KOPT-K1 (cell line): ENCODE results near the gene C19orf25.

ENCODE experiments used
- H3K27ac ChIP-seq: fragments of 200-600 bp; sonication (generic); 2 replicates; pipeline ENCODE4 v1.5.1; 2016; ENCODE audit warnings: antibody characterized with exemption, mild to moderate bottlenecking, low read depth, low read length; ENCODE audit not compliant: poor library complexity, severe bottlenecking
- H3K36me3 ChIP-seq: fragments of 200-600 bp; sonication (generic); 2 replicates; pipeline ENCODE4 v1.5.1; 2017; ENCODE audit warnings: antibody characterized with exemption, mild to moderate bottlenecking, low read length, moderate library complexity; ENCODE audit not compliant: insufficient read depth
- H3K9me3 ChIP-seq: fragments of 200-600 bp; sonication (generic); 2 replicates; pipeline ENCODE4 v1.5.1; 2017; ENCODE audit warnings: antibody characterized with exemption, low read length, mild to moderate bottlenecking; ENCODE audit not compliant: insufficient read depth, poor library complexity, severe bottlenecking

The C19orf25 gene

GRCh38 chr19:1518471-1518870 lies 39.5 kb upstream of the C19orf25 start:
- Histone ChIP-seq H3K9me3 (no peaks in the 10 kb centered on the region), H3K27ac (no peak overlapping the region)

DNA sequence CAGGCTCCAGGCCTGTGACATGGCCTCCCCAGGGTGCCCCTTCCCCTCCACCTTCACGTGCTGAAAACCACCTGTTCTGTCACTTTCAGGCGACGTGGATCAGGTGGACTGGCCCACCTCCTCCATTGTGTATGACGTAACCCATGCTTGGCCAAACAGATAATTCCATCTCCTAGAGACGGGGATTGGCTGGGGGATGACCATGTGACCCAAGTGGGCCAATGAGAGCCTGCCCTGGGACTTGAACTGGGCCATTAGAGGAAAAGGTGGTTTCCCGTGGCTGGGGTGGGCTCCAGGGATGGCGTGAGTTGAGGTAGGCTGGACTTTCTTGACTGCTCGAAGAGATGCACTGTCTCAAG lies 37.4 kb upstream of the C19orf25 start:
- no peaks in the 10 kb centered on the region for H3K9me3 ChIP-seq
- no peak overlapping the region for H3K27ac ChIP-seq
- H3K36me3 ChIP-seq: no peaks in the 10 kb centered on the region

More at GRCh38 chr19:1518471-1518870, 39.5 kb upstream of the C19orf25 start:
- H3K36me3 ChIP-seq: no peaks in the 10 kb centered on the region

GRCh38 chr19:1514986-1515721 lies 36.1 kb upstream of the C19orf25 start:
- no peaks in the 10 kb centered on the region for H3K9me3 ChIP-seq
- no peaks in the 10 kb centered on the region for H3K36me3 ChIP-seq
- no peak overlapping the region for H3K27ac ChIP-seq

- Histone ChIP-seq H3K36me3 (no peaks in the 10 kb centered on the region), H3K9me3 (no peaks in the 10 kb centered on the region), H3K27ac (no peak overlapping the region)
These were observed 35.3 kb upstream of the C19orf25 start for GRCh38 chr19:1514295-1514661.

- Histone ChIP-seq H3K36me3 (no peaks in the 10 kb centered on the region), H3K27ac (no peak overlapping the region)
These were observed 34.7 kb upstream of the C19orf25 start for GRCh38 chr19:1513499-1514294.

DNA sequence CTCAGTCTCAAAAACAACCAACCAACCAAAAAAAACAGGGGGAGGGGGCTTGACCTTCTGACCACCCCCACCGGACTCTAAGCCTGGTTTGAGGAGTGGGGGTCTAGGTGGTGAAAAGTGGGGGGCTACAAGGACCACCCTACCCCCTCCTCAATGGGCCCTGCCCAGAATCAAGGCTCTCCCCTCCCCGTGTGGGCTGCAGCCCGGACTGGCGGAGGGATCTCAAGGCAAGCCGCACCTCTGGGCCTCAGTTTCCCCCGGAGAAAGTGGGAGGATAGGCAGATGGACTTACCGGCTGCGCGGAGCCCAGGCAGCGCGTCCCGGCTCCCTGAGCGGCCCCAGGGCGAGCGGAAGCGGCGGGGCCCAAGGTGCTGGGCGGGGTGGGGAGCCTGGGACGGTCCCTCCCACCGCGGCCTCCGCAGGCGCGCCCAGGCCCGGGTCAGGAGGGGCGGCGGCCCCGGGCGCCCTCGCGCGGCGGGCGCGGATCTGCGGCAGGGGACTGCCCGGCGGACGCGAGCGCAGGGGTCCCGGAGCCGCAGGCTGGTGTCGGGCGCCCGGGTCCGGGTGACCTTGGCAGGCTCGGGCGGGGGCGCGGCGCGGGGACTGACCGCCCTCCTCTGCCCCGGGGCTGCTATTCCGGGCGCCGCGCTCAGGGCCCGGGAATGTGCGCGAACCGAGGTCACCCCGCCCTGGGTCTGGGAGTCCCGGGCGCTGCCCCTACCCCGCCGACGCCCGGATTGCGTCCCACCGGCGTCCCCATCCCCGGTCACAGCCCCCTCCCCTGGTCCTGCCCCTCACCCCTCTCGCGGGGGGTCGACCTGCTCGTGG lies 33.9 kb upstream of the C19orf25 start, which contains the start of gene ADAMTSL5:
ADAMTSL5 (minus strand) TSS at position 349 of the 828 bp plus-strand sequence. CDS start 2,076 bp downstream, outside the sequence.
- no peaks in the 10 kb centered on the region for H3K36me3 ChIP-seq
- no peak within 1 kb of the TSS for H3K27ac ChIP-seq
- H3K9me3 ChIP-seq: no peaks in the 10 kb centered on the region

More at GRCh38 chr19:1513499-1514294, 34.7 kb upstream of the C19orf25 start:
- no peaks in the 10 kb centered on the region for H3K9me3 ChIP-seq

DNA sequence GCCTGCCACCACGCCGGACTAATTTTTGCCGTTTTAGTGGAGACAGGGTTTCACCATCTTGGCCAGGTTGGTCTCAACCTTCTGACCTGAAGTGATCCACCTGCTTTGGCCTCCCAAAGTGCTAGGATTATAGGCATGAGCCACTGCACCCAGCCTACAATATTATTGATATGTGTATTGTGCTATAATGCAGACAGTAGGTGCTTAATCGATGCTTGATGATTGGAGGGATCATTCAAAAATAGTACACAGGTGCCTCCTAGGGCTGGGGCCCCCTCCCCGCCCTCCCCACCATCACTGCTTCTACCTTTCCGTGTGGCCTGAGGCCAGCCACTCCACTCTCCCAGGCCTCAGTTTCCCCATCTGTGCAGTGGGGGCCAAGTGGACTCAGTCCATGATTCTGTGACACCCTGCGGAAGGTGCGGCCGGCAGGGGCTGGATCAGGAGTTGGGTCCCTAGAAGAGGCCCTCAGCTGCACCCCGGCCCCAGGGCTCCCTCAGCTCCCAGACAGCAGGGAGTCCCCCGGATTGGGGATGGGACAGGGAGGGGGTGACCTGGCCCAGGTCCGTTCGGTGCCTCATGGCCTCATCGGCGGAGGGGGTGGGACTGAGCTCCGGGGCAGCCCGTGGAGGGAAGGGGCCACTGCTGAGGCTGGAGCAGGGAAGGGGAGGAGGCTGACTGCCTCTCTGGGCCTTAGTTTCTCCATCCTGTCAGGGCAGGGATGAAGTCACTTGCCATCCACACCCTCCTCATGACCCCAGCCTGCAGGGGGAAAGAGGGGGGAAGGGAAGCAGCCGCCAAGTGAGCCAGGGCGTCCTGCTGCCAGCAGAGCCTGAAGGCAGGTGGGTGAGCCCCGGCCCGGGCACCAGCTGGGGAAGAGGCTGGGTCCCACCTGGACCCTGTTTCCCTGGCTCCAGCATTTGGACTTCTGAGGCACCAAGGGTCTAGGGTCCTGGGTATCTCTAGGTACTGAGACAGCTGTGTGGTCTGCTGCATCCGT lies 32.6 kb upstream of the C19orf25 start:
- no peaks in the 10 kb centered on the region for H3K9me3 ChIP-seq
- no peak overlapping the region for H3K27ac ChIP-seq
- no peaks in the 10 kb centered on the region for H3K36me3 ChIP-seq

- no peaks in the 10 kb centered on the region for H3K36me3 ChIP-seq
- no peak overlapping the region for H3K27ac ChIP-seq
- no peaks in the 10 kb centered on the region for H3K9me3 ChIP-seq
These were observed 31.8 kb upstream of the C19orf25 start for GRCh38 chr19:1510807-1511206.

DNA sequence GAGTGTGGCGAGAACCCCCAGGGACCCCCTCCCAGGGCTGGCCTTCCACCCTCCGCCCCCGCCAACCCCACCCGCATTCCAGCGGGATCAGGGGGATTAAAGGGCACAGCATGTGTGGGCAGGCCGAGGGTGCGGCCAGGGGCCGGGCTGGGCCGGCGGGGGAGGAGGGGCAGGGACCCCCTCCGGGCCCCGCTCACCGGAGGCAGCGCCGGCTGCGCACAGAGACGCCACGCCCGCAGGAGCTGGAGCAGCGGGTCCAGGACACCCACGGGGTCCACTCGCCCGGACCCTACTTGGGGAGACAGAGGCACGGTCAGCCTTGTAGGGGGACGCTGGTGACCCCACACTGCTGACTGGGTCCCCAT lies 31.4 kb upstream of the C19orf25 start:
- H3K9me3 ChIP-seq: no peaks in the 10 kb centered on the region
- H3K27ac ChIP-seq: no peak overlapping the region
- H3K36me3 ChIP-seq: no peaks in the 10 kb centered on the region

DNA sequence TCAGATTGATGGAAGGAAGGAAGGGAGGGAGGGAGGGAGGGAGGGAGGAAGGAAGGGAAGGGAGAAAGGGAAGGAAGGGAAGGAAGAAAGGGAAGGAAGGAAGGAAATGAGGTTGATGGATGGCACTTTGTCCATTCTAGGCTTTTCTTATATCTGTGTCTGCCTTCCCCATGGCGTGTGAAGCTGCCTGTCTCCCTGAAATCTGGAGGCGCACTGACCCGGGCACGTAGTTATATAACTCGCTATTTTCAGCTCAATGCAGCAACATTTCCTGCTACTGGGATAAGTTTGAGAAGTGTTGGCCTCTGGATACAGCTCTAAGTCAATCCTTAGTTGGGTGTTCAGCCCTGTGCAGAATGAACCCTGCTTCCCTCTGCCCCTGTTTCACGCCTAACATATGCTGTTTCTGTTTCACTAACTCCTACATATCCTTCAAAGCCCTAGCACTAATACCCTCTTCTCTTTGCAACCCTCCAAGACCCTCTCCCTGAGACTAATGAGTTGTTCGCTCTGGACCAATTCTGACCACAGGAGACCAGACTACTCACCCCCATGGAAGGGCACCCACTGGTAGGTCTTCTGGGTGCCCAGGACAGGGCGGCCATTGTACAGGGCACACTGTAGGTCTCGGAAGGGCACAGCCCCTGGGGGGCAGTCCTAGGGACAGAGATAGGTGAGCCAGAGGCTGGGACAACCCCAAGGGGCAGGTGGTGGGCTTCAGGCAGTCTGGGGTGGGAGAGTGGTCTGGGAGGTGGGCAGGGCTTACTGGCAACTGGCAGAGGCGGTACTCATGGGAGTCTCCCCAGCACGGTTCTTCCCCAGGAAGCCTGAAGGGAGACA lies 30.8 kb upstream of the C19orf25 start:
- Histone ChIP-seq H3K36me3 (no peaks in the 10 kb centered on the region), H3K27ac (no peak overlapping the region), H3K9me3 (no peaks in the 10 kb centered on the region)

DNA sequence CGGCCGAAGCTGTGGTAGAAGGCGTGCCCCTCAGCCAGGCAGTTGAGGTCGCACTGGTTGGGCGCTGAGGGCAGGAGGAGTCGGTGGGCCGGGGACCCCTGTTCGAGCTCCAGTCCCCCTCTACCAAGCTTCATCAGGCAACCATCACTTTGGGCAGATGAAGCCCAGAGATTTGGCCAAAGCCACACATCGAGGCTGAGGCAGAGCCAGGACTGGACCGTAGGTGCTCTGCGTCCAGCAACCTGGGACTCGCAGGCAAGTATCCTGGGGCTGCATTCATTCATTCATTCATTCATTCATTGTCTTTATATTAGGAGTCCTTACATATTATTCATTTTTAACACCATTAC lies 29.5 kb upstream of the C19orf25 start:
- Histone ChIP-seq H3K36me3 (no peaks in the 10 kb centered on the region), H3K9me3 (no peaks in the 10 kb centered on the region), H3K27ac (no peak overlapping the region)

DNA sequence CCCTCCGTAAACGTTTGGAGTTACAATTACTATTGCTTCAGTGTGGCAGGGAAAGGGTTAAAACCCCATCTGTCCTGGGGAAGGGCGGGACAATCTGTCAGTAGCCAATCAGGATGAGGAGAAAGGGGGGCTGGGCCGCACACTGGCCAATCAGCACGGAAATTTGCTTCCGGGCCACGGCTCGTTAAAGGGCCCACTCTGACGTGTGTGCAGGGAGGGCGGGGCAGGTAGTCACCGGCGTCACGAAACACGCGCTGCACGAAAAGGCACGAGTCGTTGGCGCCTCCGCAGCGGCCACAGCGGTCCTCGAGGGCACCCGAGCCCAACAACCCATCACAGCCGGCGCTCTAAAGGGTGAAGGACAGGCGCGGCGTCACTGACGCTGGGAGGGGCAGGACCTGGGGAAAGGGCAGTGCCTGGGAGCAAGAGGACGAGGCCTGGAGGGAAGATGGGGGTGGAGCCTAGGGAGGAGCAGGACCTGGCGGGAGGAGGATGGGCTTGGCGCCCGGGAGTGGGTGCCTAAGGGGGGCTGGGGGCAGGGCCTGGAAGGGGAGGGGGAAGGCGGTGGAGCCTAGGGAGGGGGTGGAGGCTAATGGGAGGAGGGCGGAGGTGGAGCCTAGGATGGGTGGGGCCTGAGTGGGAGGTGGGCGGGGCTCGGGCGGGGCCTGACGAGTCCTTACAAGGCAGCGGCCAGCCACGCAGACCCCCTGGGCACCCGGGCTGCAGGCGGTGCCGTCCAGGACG lies 28.9 kb upstream of the C19orf25 start:
- H3K9me3 ChIP-seq: no peaks in the 10 kb centered on the region
- no peaks in the 10 kb centered on the region for H3K36me3 ChIP-seq
- peak overlapping the region; percentile 66 for H3K27ac ChIP-seq

DNA sequence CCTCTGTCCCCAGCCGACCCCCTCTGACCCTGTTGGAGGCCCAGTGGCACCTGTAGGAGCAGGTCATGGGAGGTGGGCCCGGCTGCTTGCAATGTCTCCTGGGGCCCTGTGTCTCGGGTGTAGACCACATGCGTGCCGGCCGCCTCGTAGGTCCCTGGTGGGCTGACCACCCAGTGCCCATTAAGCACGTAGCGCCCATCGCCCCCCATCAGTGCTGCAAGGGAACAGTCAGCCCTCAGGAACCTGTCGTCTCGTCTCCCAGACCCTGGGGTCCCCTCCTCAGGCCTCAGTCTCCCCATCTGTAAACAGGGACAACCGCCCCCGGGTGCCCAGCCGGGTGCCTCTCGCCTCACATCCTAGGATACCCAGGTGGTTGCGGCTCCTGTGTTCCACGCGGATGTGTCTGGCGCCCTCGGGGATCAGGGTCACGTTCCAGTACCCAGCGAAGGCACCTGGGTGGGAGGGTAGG lies 28.2 kb upstream of the C19orf25 start:
- Histone ChIP-seq H3K27ac (no peak overlapping the region), H3K36me3 (no peaks in the 10 kb centered on the region), H3K9me3 (no peaks in the 10 kb centered on the region)
